Measurements from ENCODE around the gene CDHR2. TPM values are rescaled to one million over a fixed set of nuclear protein-coding genes. Genes with fewer than 3 reads are reported as not detected.
"Not testable (repeated sequence)": the region's sequence is repeated elsewhere in the genome, so short reads cannot be mapped to it uniquely, and the experiment has no call there.

CDHR2 gene
- total RNA-seq, 2 donors from 2014 or later, result 0.37 to 0.89 TPM

GRCh38 chr5:176597417-176598389, 48.6 kb downstream of the CDHR2 start:
- Histone ChIP-seq H3K27me3 (ENCODE audit: control insufficient read depth, insufficient read depth, low read length, poor library complexity, severe bottlenecking) (no peaks in the 10 kb centered on the region), H3K27ac (ENCODE audit: low read depth, low read length) (no peak overlapping the region), H3K4me1 (ENCODE audit: control insufficient read depth, insufficient read depth, low read length) (peaks cover 5% of the 10 kb centered on the region), H3K9ac (ENCODE audit: extremely low read depth, low read length, poor library complexity, severe bottlenecking) (no peak overlapping the region), H3K36me3 (ENCODE audit: control insufficient read depth, insufficient read depth, low read length) (no peaks in the 10 kb centered on the region), H3K4me3 (ENCODE audit: low read length) (no peak overlapping the region), H3K9me3 (ENCODE audit: control insufficient read depth, low read length) (no peaks in the 10 kb centered on the region)
- WGBS, 2 experiments (ENCODE audit: insufficient coverage in 1 of 2, insufficient read length in 1 of 2), result 89% methylated on average over 27 to 47 of the region's 47 CpGs
- H3K27ac Mint-ChIP-seq, result no peak overlapping the region
- DNase-seq, result peak; percentile 61
- peak overlapping the region; percentile 37 for H3K4me3 Mint-ChIP-seq
- H3K36me3 Mint-ChIP-seq (ENCODE audit: low read depth), result peaks cover 4% of the 10 kb centered on the region
- peaks cover 13% of the 10 kb centered on the region for H3K4me1 Mint-ChIP-seq
- H3K27me3 Mint-ChIP-seq (ENCODE audit: insufficient read depth), result peaks cover 54% of the 10 kb centered on the region
- H3K9me3 Mint-ChIP-seq, result no peaks in the 10 kb centered on the region
- TF ChIP-seq, protein P1, sequence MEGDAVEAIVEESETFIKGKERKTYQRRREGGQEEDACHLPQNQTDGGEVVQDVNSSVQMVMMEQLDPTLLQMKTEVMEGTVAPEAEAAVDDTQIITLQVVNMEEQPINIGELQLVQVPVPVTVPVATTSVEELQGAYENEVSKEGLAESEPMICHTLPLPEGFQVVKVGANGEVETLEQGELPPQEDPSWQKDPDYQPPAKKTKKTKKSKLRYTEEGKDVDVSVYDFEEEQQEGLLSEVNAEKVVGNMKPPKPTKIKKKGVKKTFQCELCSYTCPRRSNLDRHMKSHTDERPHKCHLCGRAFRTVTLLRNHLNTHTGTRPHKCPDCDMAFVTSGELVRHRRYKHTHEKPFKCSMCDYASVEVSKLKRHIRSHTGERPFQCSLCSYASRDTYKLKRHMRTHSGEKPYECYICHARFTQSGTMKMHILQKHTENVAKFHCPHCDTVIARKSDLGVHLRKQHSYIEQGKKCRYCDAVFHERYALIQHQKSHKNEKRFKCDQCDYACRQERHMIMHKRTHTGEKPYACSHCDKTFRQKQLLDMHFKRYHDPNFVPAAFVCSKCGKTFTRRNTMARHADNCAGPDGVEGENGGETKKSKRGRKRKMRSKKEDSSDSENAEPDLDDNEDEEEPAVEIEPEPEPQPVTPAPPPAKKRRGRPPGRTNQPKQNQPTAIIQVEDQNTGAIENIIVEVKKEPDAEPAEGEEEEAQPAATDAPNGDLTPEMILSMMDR (conservative IDR thresholded peaks at IDR 0.05), result peak; percentile 33

DNA sequence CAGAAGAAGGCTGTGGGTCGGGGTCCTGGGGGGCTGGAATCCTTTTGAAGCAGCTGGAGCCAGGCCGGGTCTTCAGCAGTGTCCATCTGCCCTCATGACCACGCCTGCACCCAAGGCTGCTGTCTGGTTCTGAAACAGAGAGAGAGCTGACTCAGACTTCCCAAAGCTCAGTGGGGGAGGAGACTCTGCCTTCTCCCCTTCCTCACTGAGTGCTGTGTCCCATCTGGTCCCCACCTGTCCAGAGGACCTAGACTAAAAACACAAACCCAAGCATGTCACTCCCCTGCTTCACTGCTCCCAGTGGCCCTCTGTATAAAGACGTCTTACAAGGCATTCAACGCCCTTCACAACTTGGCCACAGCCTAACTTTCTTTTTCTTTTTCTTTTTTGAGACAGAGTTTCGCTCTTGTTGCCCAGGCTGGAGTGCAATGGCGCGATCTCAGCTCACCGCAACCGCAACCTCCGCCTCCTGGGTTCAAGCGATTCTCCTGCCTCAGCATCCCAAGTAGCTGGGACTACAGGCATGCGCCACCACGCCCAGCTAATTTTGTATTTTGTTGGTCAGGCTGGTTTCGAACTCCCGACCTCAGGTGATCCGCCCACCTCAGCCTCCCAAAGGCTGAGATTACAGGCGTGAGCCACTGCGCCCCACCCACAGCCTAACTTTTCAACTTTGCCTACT, 50.7 kb downstream of the CDHR2 start:
- H3K27me3 ChIP-seq (ENCODE audit: control insufficient read depth, insufficient read depth, low read length, poor library complexity, severe bottlenecking); H3K9me3 ChIP-seq (ENCODE audit: control insufficient read depth, low read length); H3K27ac Mint-ChIP-seq; H3K36me3 Mint-ChIP-seq (ENCODE audit: low read depth); H3K9ac ChIP-seq (ENCODE audit: extremely low read depth, low read length, poor library complexity, severe bottlenecking); H3K4me3 Mint-ChIP-seq; H3K9me3 Mint-ChIP-seq; H3K4me1 ChIP-seq (ENCODE audit: control insufficient read depth, insufficient read depth, low read length); H3K4me3 ChIP-seq (ENCODE audit: low read length); DNase-seq; H3K27ac ChIP-seq (ENCODE audit: low read depth, low read length); H3K36me3 ChIP-seq (ENCODE audit: control insufficient read depth, insufficient read depth, low read length): not testable (repeated sequence)
- Mint-ChIP-seq H3K27me3 (ENCODE audit: insufficient read depth) (peaks cover 40% of the 10 kb centered on the region), H3K4me1 (peaks cover 19% of the 10 kb centered on the region)
- WGBS, 2 experiments (ENCODE audit: insufficient coverage in 1 of 2, insufficient read length in 1 of 2), result 95% methylated on average over 18 to 19 of the region's 19 CpGs

GRCh38 chr5:176601901-176602482, 52.9 kb downstream of the CDHR2 start:
- peaks cover 4% of the 10 kb centered on the region for H3K36me3 Mint-ChIP-seq (ENCODE audit: low read depth)
- H3K4me1 ChIP-seq (ENCODE audit: control insufficient read depth, insufficient read depth, low read length), result peaks cover 14% of the 10 kb centered on the region
- H3K4me3 ChIP-seq (ENCODE audit: low read length), result no peak overlapping the region
- H3K36me3 ChIP-seq (ENCODE audit: control insufficient read depth, insufficient read depth, low read length), result no peaks in the 10 kb centered on the region
- DNase-seq, result no peak
- 81 to 91% methylated on average over 10 to 12 of the region's 12 CpGs for WGBS, 2 experiments (ENCODE audit: insufficient coverage in 1 of 2, insufficient read length in 1 of 2)
- H3K4me3 Mint-ChIP-seq, result no peak overlapping the region
- peaks cover 25% of the 10 kb centered on the region for H3K27me3 Mint-ChIP-seq (ENCODE audit: insufficient read depth)
- H3K9ac ChIP-seq (ENCODE audit: extremely low read depth, low read length, poor library complexity, severe bottlenecking), result no peak overlapping the region
- H3K27ac ChIP-seq (ENCODE audit: low read depth, low read length), result no peak overlapping the region
- no peaks in the 10 kb centered on the region for H3K27me3 ChIP-seq (ENCODE audit: control insufficient read depth, insufficient read depth, low read length, poor library complexity, severe bottlenecking)
- no peaks in the 10 kb centered on the region for H3K9me3 Mint-ChIP-seq
- peaks cover 25% of the 10 kb centered on the region for H3K4me1 Mint-ChIP-seq
- H3K27ac Mint-ChIP-seq, result no peak overlapping the region
- TF ChIP-seq, protein P1 (conservative IDR thresholded peaks at IDR 0.05), result no peak
- H3K9me3 ChIP-seq (ENCODE audit: control insufficient read depth, low read length), result no peaks in the 10 kb centered on the region

Measured in endodermal cell (in vitro differentiated cells).